Measurements from ENCODE around the gene CHRNB1.

The CHRNB1 gene

DNA sequence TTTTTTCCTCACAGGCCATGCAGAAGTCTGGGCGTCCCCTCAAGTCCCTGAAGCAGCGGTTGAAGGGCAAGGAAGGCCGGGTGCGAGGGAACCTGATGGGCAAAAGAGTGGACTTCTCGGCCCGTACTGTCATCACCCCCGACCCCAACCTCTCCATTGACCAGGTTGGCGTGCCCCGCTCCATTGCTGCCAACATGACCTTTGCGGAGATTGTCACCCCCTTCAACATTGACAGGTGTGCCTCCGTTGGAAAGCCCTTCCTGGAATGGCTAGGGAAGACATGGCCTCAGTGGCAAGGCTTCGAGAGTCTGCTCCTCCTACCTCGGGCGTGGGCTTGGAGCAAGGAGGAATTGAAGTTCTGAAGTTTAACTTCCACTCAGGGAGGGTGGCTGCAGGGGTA is 52.8 kb downstream of the CHRNB1 start:
- no peak for DNase-seq (ENCODE audit: low read depth, low spot score)
- no peak overlapping the region for H3K4me3 ChIP-seq (ENCODE audit: low read length)

DNA sequence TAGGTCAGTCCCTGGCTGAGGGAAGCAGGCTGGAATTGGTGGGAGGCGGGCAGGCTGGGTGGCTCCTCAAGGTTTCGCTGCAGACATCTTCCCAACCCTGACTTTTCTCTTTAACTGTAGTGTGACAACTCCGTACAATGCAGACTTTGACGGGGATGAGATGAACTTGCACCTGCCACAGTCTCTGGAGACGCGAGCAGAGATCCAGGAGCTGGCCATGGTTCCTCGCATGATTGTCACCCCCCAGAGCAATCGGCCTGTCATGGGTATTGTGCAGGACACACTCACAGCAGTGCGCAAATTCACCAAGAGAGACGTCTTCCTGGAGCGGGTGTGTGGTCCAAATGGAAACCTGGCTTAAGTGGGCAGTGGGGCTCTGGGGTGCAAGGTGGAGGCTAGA is 54.3 kb downstream of the CHRNB1 start:
- no peak overlapping the region for H3K4me3 ChIP-seq (ENCODE audit: low read length)
- DNase-seq (ENCODE audit: low read depth, low spot score): no peak

DNA sequence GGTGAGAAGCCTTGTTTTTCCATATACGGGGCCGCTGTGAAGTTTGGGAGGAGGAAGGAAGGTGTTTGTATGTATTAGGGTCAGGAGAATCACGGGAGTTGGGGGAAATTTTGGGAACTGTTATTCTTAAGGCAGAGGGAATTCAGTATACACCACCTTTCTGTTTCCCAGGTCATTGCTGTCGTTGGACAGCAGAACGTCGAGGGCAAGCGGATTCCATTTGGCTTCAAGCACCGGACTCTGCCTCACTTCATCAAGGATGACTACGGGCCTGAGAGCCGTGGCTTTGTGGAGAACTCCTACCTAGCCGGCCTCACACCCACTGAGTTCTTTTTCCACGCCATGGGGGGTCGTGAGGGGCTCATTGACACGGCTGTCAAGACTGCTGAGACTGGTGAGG is 56.9 kb downstream of the CHRNB1 start:
- DNase-seq (ENCODE audit: low read depth, low spot score): no peak
- H3K4me3 ChIP-seq (ENCODE audit: low read length): no peak overlapping the region

DNA sequence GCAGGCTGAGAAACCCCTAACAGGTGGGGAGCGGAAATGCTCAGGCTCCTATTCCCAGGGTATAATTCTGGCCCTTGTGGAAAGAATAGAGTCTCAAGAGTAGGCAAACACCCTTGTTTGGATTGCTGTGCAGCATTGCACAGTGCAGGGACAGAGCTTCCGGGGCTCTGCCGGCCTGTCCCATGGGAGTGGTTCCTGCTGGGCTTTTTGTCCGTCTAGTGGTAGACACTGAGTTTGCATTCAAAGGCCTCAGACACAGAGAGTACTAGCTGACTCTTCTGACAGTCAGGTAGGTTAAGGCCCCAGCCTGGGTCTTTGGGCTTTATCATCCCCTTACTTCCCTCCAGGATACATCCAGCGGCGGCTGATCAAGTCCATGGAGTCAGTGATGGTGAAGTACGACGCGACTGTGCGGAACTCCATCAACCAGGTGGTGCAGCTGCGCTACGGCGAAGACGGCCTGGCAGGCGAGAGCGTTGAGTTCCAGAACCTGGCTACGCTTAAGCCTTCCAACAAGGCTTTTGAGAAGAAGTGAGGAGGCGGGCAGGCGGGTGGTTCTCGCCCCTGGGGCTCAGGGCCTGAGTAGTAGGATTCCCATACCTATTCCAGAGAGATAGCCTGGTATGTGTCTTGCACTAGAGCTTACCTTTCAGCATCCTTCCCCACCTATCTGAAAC is 57.4 kb downstream of the CHRNB1 start:
- DNase-seq (ENCODE audit: low read depth, low spot score): no peak
- no peak overlapping the region for H3K4me3 ChIP-seq (ENCODE audit: low read length)

DNA sequence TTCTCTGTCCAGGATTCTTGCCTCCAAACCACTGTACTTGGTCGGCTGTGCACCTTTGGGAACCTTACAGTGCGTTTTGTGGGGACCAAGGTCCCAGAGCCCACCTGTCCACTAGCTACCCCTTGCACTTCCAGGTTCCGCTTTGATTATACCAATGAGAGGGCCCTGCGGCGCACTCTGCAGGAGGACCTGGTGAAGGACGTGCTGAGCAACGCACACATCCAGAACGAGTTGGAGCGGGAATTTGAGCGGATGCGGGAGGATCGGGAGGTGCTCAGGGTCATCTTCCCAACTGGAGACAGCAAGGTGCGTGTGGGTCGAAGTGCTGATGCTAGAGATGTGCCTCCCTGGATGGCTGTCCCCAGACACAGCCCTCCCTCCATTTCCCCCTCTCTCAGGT is 58.1 kb downstream of the CHRNB1 start:
- H3K4me3 ChIP-seq (ENCODE audit: low read length): no peak overlapping the region
- no peak for DNase-seq (ENCODE audit: low read depth, low spot score)

DNA sequence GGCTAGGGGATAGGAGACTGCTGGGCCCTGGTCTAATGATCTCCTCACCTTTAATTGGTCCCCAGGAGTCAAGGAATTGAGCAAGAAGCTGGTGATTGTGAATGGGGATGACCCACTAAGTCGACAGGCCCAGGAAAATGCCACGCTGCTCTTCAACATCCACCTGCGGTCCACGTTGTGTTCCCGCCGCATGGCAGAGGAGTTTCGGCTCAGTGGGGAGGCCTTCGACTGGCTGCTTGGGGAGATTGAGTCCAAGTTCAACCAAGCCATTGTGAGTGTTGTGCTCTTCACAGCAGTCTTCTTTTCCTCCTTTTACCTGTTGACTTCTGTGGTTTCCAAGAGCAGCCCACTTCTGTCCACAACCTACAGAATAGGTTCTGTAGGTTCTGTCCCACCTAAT is 58.7 kb downstream of the CHRNB1 start:
- no peak overlapping the region for H3K4me3 ChIP-seq (ENCODE audit: low read length)

More for the DNA sequence above, 58.7 kb downstream of the CHRNB1 start:
- DNase-seq (ENCODE audit: low read depth, low spot score): no peak
